OCI-M2 (cell line): ENCODE results near the gene YIPF6.
"Not testable (repeated sequence)": the region's sequence is repeated elsewhere in the genome, so short reads cannot be mapped to it uniquely, and the experiment has no call there.

Source experiments
- DNase-seq: peaks from one replicate; lab custom pipeline; 2025; ENCODE audit not compliant: unreplicated experiment; lab: John Stamatoyannopoulos, UW

YIPF6 gene

GRCh38 chrX:68498508-68499379 is at the start of gene YIPF6:
Gene YIPF6 (plus strand): TSS chrX:68499051. CDS start chrX:68499067, 16 bp downstream.
- DNase-seq, result peak; percentile 46

DNA sequence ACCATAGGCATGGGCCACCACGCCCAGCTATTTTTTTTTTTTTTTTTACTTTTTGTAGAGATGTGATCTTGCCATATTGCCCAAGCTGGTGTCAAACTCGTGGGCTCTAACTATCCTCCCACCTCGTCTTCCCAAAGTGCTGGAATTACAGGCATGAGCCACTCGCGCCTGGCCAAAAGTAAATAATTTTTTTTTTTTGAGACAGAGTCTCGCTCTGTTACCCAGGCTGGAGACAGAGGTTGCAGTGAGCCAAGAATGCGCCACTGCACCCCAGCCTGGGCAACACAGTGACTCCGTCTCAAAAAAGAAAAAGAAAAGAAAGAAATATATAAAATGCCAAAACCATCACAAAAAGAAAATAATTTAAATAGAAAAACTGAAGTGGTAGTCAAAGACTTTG is 47.1 kb upstream of the YIPF6 start:
- DNase-seq, result no peak

- no peak for DNase-seq
Measured at GRCh38 chrX:68454476-68455150, 44.2 kb upstream of the YIPF6 start.

DNA sequence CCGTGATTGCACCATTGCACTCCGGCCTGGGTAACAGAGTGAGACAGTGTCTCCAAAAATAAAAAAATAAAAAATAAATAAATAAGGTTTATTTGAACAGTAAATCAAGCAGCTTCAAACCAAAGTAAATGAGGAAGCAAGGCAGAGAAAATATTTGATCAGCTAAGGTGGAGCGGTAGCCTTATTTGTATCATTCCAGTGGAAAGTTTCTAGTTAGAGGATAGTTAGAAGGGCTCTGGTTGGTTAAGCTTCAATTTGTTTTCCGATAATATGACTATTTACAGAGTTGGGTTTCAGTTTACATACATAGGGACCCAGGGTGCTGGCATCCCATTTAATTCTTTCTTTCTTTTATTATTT is 43.7 kb upstream of the YIPF6 start:
- no peak for DNase-seq

- DNase-seq, result no peak
Measured at GRCh38 chrX:68461093-68461492, 37.8 kb upstream of the YIPF6 start.

- no peak for DNase-seq
Measured at GRCh38 chrX:68461576-68461975, 37.3 kb upstream of the YIPF6 start.

DNA sequence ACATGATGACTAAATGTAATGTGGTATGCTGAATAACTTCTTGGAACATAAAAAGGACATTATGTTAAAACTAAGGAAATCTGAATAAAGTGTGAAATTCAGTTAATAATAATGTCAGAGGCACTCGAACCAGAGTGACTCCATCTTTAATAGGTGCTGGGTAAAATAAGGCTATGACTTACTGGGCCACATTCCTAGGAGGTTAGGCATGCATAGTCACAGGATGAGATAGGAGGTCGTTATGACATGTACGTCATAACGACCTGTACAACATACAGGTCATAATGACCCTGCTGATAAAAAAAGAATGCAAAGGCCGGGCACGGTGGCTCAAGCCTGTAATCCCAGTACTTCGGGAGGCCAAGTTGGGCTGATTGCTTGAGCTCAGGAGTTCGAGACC is 36.7 kb upstream of the YIPF6 start:
- DNase-seq, result no peak

- no peak for DNase-seq
Measured at GRCh38 chrX:68462653-68463052, 36.2 kb upstream of the YIPF6 start.

GRCh38 chrX:68463880-68464279 is 35.0 kb upstream of the YIPF6 start:
- DNase-seq, result no peak

DNA sequence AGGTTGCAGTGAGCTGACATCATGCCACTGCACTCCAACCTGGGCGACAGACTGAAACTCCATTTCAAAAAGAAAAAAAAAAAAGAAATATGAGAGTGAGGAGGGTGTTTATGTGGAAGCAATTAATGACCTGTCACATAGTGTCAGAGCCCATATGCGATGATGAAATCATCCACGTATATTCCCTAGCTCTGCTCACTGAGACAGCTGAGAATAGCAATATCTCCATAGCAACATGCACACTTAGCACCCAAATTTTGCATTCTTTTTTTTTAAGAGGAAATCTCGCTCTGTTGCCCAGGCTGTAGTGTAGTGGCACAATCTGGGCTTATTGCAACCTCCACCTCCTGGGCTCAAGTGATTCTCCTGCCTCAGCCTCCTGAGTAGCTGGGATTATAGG is 34.1 kb upstream of the YIPF6 start:
- DNase-seq, result no peak

- no peak for DNase-seq
Measured at GRCh38 chrX:68480969-68481368, 17.9 kb upstream of the YIPF6 start.

DNA sequence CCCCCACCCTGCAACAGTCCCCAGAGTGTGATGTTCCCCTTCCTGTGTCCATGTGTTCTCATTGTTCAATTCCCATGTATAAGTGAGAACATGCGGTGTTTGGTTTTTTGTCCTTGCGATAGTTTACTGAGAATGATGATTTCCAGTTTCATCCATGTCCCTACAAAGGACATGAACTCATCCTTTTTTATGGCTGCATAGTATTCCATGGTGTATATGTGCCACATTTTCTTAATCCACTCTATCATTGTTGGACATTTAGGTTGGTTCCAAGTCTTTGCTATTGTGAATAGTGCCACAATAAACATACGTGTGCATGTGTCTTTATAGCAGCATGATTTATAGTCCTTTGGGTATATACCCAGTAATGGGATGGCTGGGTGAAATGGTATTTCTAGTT is 12.7 kb upstream of the YIPF6 start:
- DNase-seq, result not testable (repeated sequence)

- DNase-seq, result no peak
Measured at GRCh38 chrX:68487254-68487653, 11.6 kb upstream of the YIPF6 start.

- no peak for DNase-seq
Measured at GRCh38 chrX:68487924-68488323, 10.9 kb upstream of the YIPF6 start.

DNA sequence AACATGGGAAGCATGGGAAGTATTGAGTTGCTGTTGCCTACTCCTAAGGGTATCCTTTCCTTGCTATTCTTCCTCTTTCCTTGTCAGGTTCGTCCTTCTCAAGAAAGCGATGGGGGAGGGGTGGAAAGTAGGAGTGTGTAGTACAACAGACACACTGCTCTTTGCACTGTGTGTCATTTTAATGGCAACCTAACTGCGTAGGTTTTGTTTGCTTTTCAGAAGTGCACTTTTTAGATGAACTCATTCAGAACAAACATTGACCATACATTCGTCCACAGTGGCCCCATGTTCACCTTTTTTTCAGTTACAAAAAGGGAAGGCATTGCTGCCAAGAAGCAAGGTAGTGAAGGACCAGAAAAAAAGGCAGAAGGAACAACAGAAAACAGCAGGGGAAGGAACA is 10.2 kb upstream of the YIPF6 start:
- no peak for DNase-seq

GRCh38 chrX:68490644-68491043 is 8.2 kb upstream of the YIPF6 start:
- DNase-seq, result no peak

DNA sequence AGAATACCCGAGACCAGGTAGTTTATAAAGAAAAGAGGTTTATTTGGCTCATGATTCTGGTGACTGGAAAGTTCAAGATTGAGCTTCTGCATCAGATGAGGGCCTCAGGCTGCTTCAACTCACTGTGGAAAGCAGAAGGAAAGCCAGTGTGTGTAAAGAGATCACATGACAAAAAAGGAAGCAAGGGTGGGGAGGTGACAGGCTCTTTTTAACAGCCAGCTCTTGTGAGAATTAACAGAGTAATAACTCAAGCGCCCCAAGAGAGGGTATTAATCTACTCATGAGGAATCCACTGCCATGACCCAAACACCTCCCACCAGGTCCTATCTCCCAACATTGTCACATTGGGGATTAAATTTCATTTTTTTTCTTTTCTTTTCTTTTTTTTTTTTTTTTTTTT is 6.3 kb upstream of the YIPF6 start:
- no peak for DNase-seq

GRCh38 chrX:68493776-68494175 is 5.1 kb upstream of the YIPF6 start:
- not testable (repeated sequence) for DNase-seq

DNA sequence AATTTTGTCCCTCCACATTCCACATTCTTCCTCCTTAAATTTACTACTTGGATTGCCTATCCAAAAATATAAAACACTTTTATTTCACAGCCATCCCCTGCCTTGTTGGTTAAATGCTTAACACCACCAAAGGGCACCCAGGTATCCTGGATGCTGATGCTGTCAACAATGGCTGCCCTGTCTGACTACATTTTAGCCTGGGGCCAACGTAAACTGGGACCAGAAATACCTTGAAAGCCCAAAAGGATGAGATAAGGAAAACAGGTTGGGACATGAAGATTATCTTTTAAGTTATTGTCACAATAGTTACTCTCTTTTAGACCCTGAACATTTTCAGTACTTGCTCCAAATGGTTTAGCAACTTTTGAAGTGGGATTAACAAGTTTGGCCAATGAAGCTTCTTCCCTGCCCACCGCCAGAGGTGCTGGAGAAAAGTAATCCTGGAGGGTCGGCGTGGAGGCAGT is 775 bp upstream of the YIPF6 start:
- DNase-seq, result no peak

DNA sequence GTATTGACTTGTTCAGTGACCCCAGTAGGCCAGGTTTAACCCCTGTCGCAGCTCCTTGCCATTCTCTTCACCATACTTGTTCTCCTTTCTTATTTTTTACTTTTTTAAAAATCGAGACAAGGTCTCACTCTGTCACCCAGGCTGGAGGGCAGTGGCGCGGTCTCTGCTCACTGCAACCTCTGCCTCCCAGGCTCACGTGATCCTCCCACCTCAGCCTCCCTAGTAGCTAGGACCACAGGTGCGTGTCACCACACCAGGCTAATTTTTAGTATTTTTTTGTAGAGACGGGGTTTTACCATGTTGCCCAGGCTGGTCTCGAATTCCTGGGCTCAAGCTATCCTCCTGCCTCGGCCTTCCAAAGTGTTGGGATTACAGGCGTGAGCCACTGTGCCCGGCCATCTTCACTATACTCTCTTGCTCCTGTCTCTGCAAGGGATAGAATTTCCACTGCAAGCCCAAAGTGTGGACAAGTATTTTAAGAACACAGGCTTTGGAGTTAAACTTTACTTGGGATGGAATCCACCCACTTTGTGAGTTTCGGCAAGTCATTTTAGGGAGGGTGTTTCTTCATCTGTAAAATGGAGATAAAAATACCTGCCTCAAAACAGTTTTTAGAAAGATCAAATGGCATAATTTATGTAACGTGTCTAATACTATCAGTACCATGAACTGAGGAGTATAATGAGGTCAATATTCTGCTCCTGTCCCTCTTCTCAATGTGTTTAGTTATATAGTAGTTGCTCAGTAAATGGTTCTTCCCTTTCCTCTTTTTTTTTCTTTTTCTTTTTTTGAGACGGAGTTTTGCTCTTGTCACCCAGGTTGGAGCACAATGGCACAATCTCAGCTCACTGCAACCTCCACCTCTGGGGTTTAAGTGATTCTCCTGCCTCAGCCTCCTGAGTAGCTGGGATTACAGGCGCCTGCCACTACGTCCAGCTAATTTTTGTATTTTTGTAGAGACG is 973 bp downstream of the YIPF6 start:
- DNase-seq, result no peak
